GM10266 (cell line): Measurements from ENCODE around the gene MAP3K21.

Experiments
- DNase-seq: peaks from one replicate; pipeline ENCODE4 v3.0.0; 2012; ENCODE audit errors: extremely low spot score
- CTCF ChIP-seq: IDR thresholded peaks from 2 replicates; pipeline ENCODE4 v1.5.1; 2012; ENCODE audit warnings: mild to moderate bottlenecking, low read depth; ENCODE audit not compliant: control insufficient read depth, insufficient read depth; ENCODE audit errors: missing control alignments

The MAP3K21 gene

DNA sequence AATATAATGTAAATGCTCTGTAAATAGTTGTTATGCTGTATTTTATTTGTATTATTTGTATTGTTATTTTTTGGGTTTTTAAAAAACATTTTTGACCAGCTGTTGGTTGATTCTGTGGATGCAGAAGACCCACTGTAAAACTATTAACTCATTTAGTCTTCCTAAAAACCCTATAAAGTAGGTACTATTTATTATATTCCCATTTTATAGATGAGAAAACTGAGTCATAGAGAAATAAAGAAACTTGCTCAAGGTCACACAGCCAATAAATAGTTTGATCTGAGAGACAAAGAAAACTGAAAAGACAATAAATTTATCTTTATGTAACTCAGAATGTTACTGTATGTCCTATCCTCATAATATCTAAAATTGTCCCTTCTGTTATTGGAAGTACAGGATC, 1.2 kb upstream of the MAP3K21 start:
- no peak for DNase-seq
- no peak for TF ChIP-seq CTCF

GRCh38 chr1:233326811-233327650, 493 bp upstream of the MAP3K21 start:
- TF ChIP-seq CTCF: no peak
- DNase-seq: peak; percentile 82

DNA sequence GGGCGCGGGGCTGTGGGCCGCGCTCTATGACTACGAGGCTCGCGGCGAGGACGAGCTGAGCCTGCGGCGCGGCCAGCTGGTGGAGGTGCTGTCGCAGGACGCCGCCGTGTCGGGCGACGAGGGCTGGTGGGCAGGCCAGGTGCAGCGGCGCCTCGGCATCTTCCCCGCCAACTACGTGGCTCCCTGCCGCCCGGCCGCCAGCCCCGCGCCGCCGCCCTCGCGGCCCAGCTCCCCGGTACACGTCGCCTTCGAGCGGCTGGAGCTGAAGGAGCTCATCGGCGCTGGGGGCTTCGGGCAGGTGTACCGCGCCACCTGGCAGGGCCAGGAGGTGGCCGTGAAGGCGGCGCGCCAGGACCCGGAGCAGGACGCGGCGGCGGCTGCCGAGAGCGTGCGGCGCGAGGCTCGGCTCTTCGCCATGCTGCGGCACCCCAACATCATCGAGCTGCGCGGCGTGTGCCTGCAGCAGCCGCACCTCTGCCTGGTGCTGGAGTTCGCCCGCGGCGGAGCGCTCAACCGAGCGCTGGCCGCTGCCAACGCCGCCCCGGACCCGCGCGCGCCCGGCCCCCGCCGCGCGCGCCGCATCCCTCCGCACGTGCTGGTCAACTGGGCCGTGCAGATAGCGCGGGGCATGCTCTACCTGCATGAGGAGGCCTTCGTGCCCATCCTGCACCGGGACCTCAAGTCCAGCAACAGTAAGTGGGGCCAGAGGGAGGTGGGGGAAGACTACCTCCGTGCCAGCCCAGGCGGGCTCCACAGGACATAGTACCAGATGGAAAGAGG, 808 bp downstream of the MAP3K21 start:
- peak; percentile 38 for DNase-seq
- TF ChIP-seq CTCF: no peak

DNA sequence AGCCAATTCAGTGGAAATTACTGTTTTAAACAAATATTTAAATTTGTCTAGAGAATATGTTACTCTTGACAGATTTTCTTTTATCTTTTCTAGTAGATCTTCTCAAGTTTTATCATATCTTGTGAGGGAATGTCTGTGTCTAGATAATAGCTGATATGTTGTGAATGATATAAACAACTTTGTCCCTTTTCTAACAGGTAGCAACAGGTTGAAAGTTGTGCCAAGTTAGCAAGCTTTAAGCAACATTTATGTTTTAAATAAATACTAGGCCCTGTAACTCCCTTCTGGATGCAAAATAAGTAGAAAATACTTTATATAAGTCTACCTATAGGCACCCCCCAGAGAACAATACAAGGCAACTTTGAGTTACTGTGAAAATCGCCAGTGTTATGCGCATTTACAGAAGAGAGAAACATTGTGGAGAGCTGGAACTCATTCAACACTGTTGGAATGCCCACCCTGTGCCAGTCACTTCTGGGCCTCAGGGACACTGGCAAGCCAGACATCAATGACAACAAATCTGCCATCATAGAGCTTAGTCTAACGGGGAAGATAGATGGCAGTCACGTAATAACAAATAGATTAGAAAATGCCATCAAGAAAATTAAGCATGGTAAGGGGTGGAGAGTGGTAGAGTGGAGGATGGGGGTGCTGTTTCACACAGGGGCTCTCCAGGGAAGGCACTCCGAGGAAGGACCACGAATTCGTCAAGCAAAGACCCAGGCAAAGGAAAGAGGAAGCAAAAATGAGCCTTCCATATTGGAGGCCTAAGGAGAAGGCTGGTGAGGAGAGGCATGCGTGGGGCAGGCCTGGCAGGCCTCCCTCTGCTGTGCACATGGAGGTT, 4.4 kb downstream of the MAP3K21 start:
- no peak for TF ChIP-seq CTCF
- no peak for DNase-seq

GRCh38 chr1:233333086-233333485, 5.6 kb downstream of the MAP3K21 start:
- DNase-seq: no peak
- no peak for TF ChIP-seq CTCF

GRCh38 chr1:233334092-233334491, 6.6 kb downstream of the MAP3K21 start:
- DNase-seq: no peak
- no peak for TF ChIP-seq CTCF
